Measurements from ENCODE around the gene MBOAT2. TPM values are rescaled to one million over a fixed set of nuclear protein-coding genes. Genes with fewer than 3 reads are reported as not detected.
"Not testable (repeated sequence)": the region's sequence is repeated elsewhere in the genome, so short reads cannot be mapped to it uniquely, and the experiment has no call there.

MBOAT2 gene
- total RNA-seq, 1 donor from 2014 or later = 5.0 TPM

DNA sequence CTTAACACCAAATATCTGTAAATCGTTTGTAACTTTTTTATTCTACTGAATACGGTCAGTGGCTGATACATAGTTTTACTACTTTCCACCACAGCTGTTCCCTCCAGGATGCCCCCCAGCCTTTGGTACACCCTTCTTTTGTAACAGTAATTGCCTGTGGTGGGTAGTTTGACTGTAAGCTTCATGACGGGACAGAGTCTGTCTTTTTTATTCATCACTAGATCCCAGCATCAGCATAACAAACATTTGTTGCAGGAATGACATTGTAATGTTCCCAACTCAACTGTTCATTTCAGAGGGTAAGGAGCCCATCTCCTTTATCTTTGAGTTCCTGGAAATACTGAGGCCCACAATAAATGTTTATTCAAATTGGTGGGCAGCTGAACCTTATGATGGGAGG is 67.5 kb downstream of the MBOAT2 start:
- H3K36me3 Mint-ChIP-seq (ENCODE audit: low read depth) = no peaks in the 10 kb centered on the region
- H3K27me3 Mint-ChIP-seq = peaks cover 5% of the 10 kb centered on the region
- H3K4me3 Mint-ChIP-seq = no peak overlapping the region
- H3K27ac Mint-ChIP-seq = no peak overlapping the region
- intact Hi-C loops (cut with micrococcal nuclease) = no loop called here
- H3K9me3 Mint-ChIP-seq = no peaks in the 10 kb centered on the region
- no peak for DNase-seq
- H3K4me1 Mint-ChIP-seq = no peaks in the 10 kb centered on the region

DNA sequence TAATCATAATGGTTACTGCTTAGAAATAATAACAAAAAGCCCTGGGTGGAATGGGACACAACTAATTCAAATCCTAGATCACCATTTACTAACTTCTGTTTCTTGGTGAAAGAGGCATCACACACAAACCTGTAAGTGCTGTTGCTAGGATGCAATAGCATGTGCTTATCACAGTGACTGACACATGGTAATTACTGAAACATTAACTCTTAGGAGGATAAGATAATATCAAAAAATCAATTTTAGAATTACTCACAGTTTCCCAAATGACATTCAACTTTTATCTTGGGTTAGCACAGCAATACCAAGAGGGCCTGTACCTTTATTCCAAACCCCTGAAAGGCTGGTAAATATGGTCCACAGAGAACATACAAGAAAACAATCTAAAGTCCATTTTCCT is 69.1 kb downstream of the MBOAT2 start:
- no peak overlapping the region for H3K4me3 Mint-ChIP-seq
- H3K27ac Mint-ChIP-seq = no peak overlapping the region
- no peaks in the 10 kb centered on the region for H3K36me3 Mint-ChIP-seq (ENCODE audit: low read depth)
- DNase-seq = no peak
- H3K4me1 Mint-ChIP-seq = no peaks in the 10 kb centered on the region
- intact Hi-C loops (cut with micrococcal nuclease) = no loop called here
- H3K9me3 Mint-ChIP-seq = no peaks in the 10 kb centered on the region
- H3K27me3 Mint-ChIP-seq = peaks cover 5% of the 10 kb centered on the region

DNA sequence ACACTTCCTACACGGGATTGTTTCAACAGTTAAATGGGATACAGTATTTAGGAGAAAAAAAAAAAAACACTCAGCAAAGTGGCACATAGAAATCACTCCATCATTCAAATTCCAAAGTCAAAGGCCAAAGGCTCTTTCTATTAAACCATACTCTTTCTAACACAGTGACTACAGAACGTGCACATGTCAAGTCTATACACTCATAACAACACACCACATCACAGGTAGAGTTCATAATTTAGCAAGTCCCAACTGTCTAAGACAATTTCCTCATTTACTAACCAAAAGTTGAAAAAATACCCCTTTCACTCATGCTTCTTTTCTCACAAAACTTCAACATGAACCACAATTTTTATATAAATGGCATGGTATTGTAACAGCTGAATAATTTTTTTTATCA is 70.8 kb downstream of the MBOAT2 start:
- H3K27ac Mint-ChIP-seq = no peak overlapping the region
- no peak for DNase-seq
- no peaks in the 10 kb centered on the region for H3K9me3 Mint-ChIP-seq
- peaks cover 5% of the 10 kb centered on the region for H3K27me3 Mint-ChIP-seq
- H3K4me3 Mint-ChIP-seq = no peak overlapping the region
- no peaks in the 10 kb centered on the region for H3K4me1 Mint-ChIP-seq
- intact Hi-C loops (cut with micrococcal nuclease) = no loop called here
- no peaks in the 10 kb centered on the region for H3K36me3 Mint-ChIP-seq (ENCODE audit: low read depth)

DNA sequence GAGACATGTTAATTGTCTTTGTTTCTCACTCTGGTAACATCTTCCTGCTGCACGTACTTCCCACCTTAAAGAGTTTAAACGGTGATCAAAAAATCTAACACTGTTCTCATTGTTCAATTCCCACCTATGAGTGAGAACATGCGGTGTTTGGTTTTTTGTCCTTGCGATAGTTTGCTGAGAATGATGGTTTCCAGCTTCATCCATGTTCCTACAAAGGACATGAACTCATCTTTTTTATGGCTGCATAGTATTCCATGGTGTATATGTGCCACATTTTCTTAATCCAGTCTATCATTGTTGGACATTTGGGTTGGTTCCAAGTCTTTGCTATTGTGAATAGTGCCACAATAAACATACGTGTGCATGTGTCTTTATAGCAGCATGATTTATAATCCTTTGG is 73.3 kb downstream of the MBOAT2 start:
- DNase-seq; H3K4me1 Mint-ChIP-seq; intact Hi-C loops (cut with micrococcal nuclease): not testable (repeated sequence)

DNA sequence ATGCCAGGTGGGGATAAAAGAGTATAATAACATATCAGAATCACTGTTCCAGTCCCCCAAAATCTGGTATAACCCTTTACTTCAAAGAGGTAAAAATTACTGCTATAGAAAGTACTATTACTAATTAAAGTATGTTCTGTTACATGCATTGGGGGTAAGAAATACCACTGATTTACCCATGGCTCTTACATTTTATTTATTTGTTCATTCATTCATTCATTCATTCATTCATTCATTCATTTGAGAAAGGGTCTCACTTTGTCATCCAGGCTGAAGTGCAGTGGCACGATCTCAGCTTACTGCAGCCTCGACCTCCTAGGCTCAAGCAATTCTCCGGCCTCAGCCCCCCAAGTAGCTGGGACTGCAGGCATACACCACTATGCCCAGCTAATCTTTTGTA is 74.4 kb downstream of the MBOAT2 start:
- no peak overlapping the region for H3K4me3 Mint-ChIP-seq

More for the DNA sequence above, 73.3 kb downstream of the MBOAT2 start:
- H3K27me3 Mint-ChIP-seq; H3K9me3 Mint-ChIP-seq; H3K4me3 Mint-ChIP-seq; H3K27ac Mint-ChIP-seq; H3K36me3 Mint-ChIP-seq (ENCODE audit: low read depth): not testable (repeated sequence)

DNA sequence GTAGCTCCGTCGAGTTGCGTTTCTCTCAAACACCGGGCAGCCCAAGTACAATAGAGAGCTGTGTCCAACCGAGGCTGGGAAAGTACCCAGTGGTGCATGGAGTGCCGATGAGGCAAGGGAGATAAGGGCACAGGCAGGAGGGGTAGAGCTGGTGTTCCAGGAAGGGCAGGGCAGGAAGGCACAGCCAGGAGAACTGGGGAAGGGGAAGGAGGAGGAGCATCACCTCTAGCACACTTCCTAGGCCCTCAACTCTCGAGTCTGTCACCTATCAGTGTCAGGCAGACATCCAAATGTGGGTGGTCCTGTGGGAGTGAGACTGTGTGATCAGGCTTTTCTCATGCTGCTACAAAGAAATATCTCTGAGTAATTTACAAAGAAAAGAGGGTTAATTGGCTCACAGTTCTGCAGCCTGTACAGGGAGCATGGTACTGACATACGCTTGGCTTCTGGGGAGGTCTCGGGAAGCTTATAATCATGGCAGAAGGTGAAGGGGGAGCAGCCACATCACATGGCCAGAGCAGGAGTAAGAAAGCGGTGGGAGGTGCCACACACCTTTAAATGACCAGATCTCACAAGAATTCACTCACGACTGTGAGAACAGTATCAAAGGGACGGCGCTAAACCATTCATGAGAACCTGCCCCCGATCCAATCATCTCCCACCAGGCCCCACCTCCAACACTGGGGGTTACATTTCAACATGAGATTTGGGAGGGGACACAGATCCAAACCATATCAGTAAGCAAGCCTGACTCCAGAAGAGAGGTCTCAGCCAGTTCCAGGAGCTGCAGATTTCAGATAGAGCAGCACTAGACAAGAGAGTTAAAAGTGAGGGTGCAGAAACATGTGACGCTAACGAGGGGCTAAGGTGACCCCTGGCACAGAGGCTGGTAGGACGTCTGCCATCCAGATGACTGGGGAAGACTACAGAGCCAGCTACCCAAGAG is 75.7 kb downstream of the MBOAT2 start:
- no peak for DNase-seq
- H3K27ac Mint-ChIP-seq = no peak overlapping the region
- intact Hi-C loops (cut with micrococcal nuclease) = no loop called here
- H3K4me3 Mint-ChIP-seq = no peak overlapping the region
- peaks cover 2% of the 10 kb centered on the region for H3K4me1 Mint-ChIP-seq
- peaks cover 6% of the 10 kb centered on the region for H3K27me3 Mint-ChIP-seq
- no peaks in the 10 kb centered on the region for H3K9me3 Mint-ChIP-seq
- no peaks in the 10 kb centered on the region for H3K36me3 Mint-ChIP-seq (ENCODE audit: low read depth)

More for the DNA sequence above, 74.4 kb downstream of the MBOAT2 start:
- H3K27ac Mint-ChIP-seq = no peak overlapping the region
- intact Hi-C loops (cut with micrococcal nuclease) = no loop called here
- H3K36me3 Mint-ChIP-seq (ENCODE audit: low read depth) = no peaks in the 10 kb centered on the region
- DNase-seq = no peak
- H3K9me3 Mint-ChIP-seq = no peaks in the 10 kb centered on the region
- peaks cover 2% of the 10 kb centered on the region for H3K4me1 Mint-ChIP-seq
- peaks cover 9% of the 10 kb centered on the region for H3K27me3 Mint-ChIP-seq

DNA sequence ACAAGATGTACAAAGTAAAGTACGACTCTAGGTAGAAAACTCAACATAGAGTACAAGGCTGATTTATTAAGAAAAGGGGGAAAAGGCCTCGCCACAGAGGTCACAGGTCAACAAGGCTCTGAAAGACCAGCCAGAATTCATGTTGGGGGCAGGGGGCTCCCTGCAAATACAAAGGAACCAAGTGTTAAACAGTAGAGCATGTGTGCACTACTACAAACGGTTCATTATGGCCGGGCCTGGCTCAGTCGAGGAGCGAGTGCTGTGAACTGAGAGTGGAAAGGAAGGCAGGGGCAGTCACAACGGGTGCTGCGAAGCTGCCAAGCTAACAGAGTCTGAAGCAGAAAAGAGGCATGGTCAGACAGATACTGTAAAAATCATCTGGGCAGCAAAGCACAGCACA is 77.1 kb downstream of the MBOAT2 start:
- Mint-ChIP-seq H3K9me3 (no peaks in the 10 kb centered on the region), H3K4me1 (peaks cover 2% of the 10 kb centered on the region), H3K27ac (no peak overlapping the region), H3K4me3 (no peak overlapping the region), H3K36me3 (ENCODE audit: low read depth) (no peaks in the 10 kb centered on the region), H3K27me3 (peaks cover 7% of the 10 kb centered on the region)
- intact Hi-C loops (cut with micrococcal nuclease) = no loop called here
- DNase-seq = no peak

DNA sequence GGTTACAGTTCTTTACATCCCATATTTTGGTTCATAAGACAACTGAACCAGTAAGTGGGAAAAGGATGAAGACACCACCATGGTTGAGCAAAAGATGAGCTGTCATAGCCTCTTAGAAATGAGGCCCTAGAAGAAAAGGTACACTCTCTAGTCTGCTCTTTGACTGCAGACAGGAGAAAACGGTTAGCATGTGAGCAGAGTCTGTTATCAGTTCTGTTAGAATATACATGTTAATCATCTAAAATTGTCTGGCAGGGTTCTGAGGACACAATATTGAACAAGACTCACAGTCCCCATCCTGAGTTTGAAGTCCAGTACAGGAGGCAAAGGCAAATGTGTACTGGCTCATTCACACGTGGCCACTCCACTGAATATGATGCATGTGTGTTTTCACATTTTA is 78.1 kb downstream of the MBOAT2 start:
- Mint-ChIP-seq H3K27me3 (peaks cover 7% of the 10 kb centered on the region), H3K4me3 (no peak overlapping the region), H3K36me3 (ENCODE audit: low read depth) (no peaks in the 10 kb centered on the region), H3K27ac (no peak overlapping the region), H3K4me1 (peaks cover 2% of the 10 kb centered on the region), H3K9me3 (no peaks in the 10 kb centered on the region)
- intact Hi-C loops (cut with micrococcal nuclease) = no loop called here
- no peak for DNase-seq

DNA sequence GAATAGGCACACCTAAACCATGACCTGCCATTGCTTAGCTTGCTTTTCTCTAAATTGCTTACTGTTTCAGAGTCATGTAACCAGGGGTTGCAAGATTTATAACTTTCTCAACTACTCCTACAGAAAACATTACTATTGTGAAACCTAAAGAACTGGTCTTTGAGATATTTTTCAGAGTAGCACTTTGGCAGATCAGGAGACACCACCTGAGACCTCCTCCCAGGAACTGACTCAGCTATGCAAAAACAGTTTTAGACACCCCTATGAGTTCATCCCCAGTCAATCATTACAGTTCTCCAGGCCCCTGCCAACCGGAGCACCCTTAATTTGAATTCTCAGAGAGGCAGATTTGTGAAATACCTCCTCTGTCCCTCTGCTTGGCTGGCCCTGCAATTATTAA is 80.3 kb downstream of the MBOAT2 start:
- H3K36me3 Mint-ChIP-seq (ENCODE audit: low read depth) = no peaks in the 10 kb centered on the region
- no peaks in the 10 kb centered on the region for H3K9me3 Mint-ChIP-seq
- intact Hi-C loops (cut with micrococcal nuclease) = no loop called here
- H3K4me1 Mint-ChIP-seq = peaks cover 2% of the 10 kb centered on the region
- H3K4me3 Mint-ChIP-seq = no peak overlapping the region
- H3K27ac Mint-ChIP-seq = no peak overlapping the region
- H3K27me3 Mint-ChIP-seq = peaks cover 11% of the 10 kb centered on the region
- no peak for DNase-seq

DNA sequence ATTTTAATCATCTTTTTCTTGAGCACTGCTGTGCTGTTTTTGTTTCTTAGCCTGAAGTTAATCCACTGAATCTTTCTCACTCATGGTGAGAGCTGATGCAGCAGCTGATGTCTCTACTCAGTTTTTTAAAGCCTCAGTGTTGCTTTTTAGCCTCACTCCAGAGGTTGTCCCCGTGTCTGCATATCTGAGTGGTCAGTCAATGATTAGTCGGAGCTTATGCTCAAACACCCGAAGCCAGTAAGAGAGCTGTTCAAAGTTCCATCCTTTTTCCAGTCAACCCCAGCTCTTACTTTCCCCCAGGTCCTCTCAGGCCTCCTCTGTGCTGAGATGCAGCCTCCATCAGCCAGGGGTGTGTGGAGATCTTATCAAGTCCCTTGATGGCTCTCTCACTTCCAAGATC is 81.1 kb downstream of the MBOAT2 start:
- no peak for DNase-seq
- Mint-ChIP-seq H3K27ac (no peak overlapping the region), H3K27me3 (peaks cover 12% of the 10 kb centered on the region), H3K4me3 (no peak overlapping the region), H3K36me3 (ENCODE audit: low read depth) (no peaks in the 10 kb centered on the region), H3K9me3 (no peaks in the 10 kb centered on the region), H3K4me1 (peaks cover 2% of the 10 kb centered on the region)
- intact Hi-C loops (cut with micrococcal nuclease) = no loop called here

DNA sequence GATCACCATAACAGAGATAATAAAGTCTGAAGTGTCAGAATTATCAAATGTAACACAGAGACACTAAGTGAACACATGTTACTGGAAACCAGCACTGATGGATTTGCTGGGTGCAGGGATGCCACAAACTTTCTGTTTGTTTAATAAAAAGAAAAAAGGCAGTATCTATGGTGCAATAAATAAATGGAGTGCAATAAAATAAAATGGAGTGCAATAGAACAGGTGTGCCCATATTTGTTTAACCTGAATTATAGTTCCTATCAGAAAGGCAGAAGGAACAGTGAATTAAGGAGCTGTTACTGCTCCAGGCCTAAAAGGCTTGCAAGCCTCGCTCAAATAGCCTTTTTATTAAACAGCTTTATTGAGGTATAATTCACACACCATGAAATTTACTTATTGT is 85.1 kb downstream of the MBOAT2 start:
- no peak overlapping the region for H3K27ac Mint-ChIP-seq
- H3K27me3 Mint-ChIP-seq = peaks cover 10% of the 10 kb centered on the region
- no peaks in the 10 kb centered on the region for H3K9me3 Mint-ChIP-seq
- no peaks in the 10 kb centered on the region for H3K4me1 Mint-ChIP-seq
- intact Hi-C loops (cut with micrococcal nuclease) = no loop called here
- DNase-seq = no peak
- no peak overlapping the region for H3K4me3 Mint-ChIP-seq
- H3K36me3 Mint-ChIP-seq (ENCODE audit: low read depth) = no peaks in the 10 kb centered on the region

DNA sequence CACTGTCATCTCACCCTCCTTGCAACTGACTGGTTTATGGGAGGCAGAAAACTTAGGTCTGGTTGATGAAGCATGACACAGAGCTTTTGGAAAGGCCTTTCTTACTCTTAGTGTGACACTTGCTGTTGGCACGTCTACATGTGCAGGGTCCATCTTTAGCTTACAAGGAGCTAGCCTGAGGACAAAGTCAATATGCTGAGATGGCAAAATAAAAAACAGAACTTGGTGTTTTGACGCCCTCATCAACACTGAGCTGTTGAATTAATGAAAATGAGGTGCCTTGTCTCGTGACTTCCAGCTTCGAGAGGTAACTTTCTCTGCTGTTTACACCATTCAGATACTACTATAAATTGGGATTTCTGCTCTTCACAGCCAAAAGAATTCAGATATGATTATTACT is 87.5 kb downstream of the MBOAT2 start:
- H3K9me3 Mint-ChIP-seq = no peaks in the 10 kb centered on the region
- intact Hi-C loops (cut with micrococcal nuclease) = no loop called here
- peaks cover 7% of the 10 kb centered on the region for H3K27me3 Mint-ChIP-seq
- DNase-seq = no peak
- H3K4me1 Mint-ChIP-seq = no peaks in the 10 kb centered on the region
- no peak overlapping the region for H3K4me3 Mint-ChIP-seq
- H3K27ac Mint-ChIP-seq = no peak overlapping the region
- no peaks in the 10 kb centered on the region for H3K36me3 Mint-ChIP-seq (ENCODE audit: low read depth)

DNA sequence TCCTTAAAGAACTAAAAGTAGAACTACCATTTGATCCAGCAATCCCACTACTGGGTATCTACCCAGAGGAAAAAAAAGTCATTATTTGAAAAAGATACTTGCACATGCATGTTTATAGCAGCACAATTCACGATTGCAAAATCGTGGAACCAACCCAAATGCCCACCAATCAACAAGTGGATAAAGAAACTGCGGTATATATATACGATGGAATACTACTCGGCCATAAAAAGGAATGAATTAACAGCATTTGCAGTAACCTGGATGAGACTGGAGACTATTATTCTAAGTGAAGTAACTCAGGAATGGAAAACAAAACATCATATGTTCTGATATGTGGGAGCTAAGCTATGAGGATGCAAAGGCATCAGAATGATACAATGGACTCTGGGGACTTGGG is 89.7 kb downstream of the MBOAT2 start:
- intact Hi-C loops (cut with micrococcal nuclease); H3K4me3 Mint-ChIP-seq; DNase-seq; H3K27ac Mint-ChIP-seq; H3K36me3 Mint-ChIP-seq (ENCODE audit: low read depth); H3K4me1 Mint-ChIP-seq; H3K9me3 Mint-ChIP-seq; H3K27me3 Mint-ChIP-seq: not testable (repeated sequence)

DNA sequence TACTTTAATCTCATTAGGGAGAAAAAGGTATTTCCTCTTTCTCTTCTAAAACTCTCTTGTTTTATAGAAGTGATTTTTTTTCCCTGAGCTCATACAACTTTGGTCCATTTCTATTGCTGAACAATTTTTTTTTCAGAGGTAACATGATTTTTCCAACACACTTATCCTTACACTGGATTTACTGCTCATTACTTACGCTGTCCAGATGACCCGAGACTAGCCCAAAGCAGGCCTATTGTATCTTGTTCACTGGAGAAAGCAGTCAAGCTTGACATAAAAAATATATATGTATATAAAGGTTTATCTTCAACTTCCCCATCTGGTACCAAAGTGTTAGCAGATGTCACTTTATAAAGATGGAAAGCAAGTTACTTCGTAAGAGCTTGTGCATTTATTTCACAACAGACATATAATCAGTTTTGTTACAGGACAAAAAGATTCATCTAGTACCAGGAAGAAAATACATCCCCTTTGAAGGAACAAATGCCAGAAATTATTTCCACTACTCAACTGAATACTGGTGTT is 95.7 kb downstream of the MBOAT2 start:
- Mint-ChIP-seq H3K4me1 (no peaks in the 10 kb centered on the region), H3K9me3 (peaks cover 8% of the 10 kb centered on the region), H3K4me3 (no peak overlapping the region), H3K27ac (no peak overlapping the region), H3K36me3 (ENCODE audit: low read depth) (no peaks in the 10 kb centered on the region), H3K27me3 (peaks cover 4% of the 10 kb centered on the region)
- no peak for DNase-seq
- intact Hi-C loops (cut with micrococcal nuclease) = no loop called here

DNA sequence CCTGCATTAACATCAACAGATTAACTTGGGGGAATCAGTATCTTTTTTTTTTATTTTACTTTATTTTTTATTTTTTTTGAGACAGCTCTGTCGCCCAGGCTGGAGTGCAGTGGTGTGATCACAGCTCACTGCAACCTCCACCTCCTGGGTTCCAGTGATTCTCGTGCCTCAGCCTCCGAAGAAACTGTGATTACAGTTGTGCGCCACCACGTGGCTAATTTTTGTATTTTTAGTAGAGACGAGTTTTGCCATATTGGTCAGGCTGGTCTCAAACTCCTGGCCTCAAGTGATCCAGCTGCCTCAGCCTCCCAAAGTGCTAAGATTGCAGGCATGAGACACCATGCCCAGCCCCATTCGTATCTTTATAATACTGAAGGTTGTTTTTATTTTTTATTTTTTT is 99.6 kb downstream of the MBOAT2 start:
- H3K4me3 Mint-ChIP-seq; H3K27me3 Mint-ChIP-seq; intact Hi-C loops (cut with micrococcal nuclease); H3K9me3 Mint-ChIP-seq; DNase-seq; H3K36me3 Mint-ChIP-seq (ENCODE audit: low read depth); H3K4me1 Mint-ChIP-seq; H3K27ac Mint-ChIP-seq: not testable (repeated sequence)

Measured in activated CD4-positive, alpha-beta T cell treated with anti-CD3 and anti-CD28 coated beads, Interleukin-2, amount 10 ng/mL, durations not matched to agents 24 days and 14 days (primary cell).